Psoas muscle (tissue), 8 donors: ENCODE measurements around the gene HOXD13. TPM values are rescaled to one million over a fixed set of nuclear protein-coding genes. Genes with fewer than 3 reads are reported as not detected.
A peak's percentile ranks its signal among the peaks of the same experiment; 100 is the strongest.

Source experiments
- ATAC-seq, 4 donors: fragments of 200-7000 bp; cut with Tn5 transposase; one replicate each; pipeline ENCODE4 v1.9.1; 2020; ENCODE audit warnings: moderate library complexity in 3 of 4, mild to moderate bottlenecking in 2 of 4
- DNase-seq, 2 donors: peaks; one replicate each; pipeline ENCODE4 v3.0.0-alpha.2; 2020
- H3K27ac ChIP-seq: fragments of 200-600 bp; one replicate; pipeline ENCODE4 v1.8.0; 2022
- H3K27me3 ChIP-seq, 3 donors: fragments of 200-600 bp in 1 of 3; one replicate each; pipeline versions ENCODE4 v1.6.1 to v1.8.0; 2013 to 2022; ENCODE audit warnings: low read length in 2 of 3, mild to moderate bottlenecking in 2 of 3, moderate library complexity in 1 of 3; ENCODE audit not compliant: insufficient read depth in 3 of 3
- H3K36me3 ChIP-seq, 2 donors: fragments of 200-600 bp in 1 of 2; one replicate each; pipeline versions ENCODE4 v1.6.1 to v1.8.0; 2013 to 2022; ENCODE audit warnings: low read depth in 1 of 2, mild to moderate bottlenecking in 1 of 2, moderate library complexity in 1 of 2; ENCODE audit not compliant: insufficient read depth in 1 of 2
- H3K4me1 ChIP-seq: fragments of 200-600 bp; one replicate; pipeline ENCODE4 v1.8.0; 2022
- H3K4me3 ChIP-seq: fragments of 200-600 bp; one replicate; pipeline ENCODE4 v1.8.0; 2022; ENCODE audit warnings: mild to moderate bottlenecking
- H3K9me3 ChIP-seq: fragments of 200-600 bp; one replicate; pipeline ENCODE4 v1.8.0; 2022
- CTCF ChIP-seq: fragments of 200-600 bp; IDR thresholded peaks from one replicate; pipeline ENCODE4 v1.8.0; 2022; ENCODE audit warnings: antibody characterized with exemption
- WGBS, 3 donors: extraction: QIAGEN DNeasy Blood & Tissue Kit; methylation state at CpG; one replicate each; pipeline versions ENCODE4 v1.1.6 to v1.1.7; 2013; 5-methylcytosine and 5-hydroxymethylcytosine counted together
- intact Hi-C, 2 donors: fragments of 100-400 bp; cut with DNase I; formaldehyde crosslinking; loops; one replicate each; pipeline versions ENCODE4 v1.11.0 to v1.14.2; 2022
- polyA plus RNA-seq, 3 donors: library from polyadenylated mRNA; stranded (reverse); fragments of 200-250 nt; gene quantifications; one replicate each; pipeline ENCODE4 v1.2.3, GENCODE V29; 2013
- total RNA-seq, 4 donors: library from RNA; stranded (reverse); fragmentation: NEBNext Ultra II Directional in 2 of 4; extraction: Animal tissue kit (Norgen Biotek cat#: 25700) in 2 of 4; gene quantifications; one replicate each; pipeline versions ENCODE4 v1.2.1 to v1.2.4, GENCODE V29; 2021 to 2023
- donor health status: healthy with polysubstance abuse.
- donor health status: DM: no; HTN: no; CAD: no; lungs with moderate emphysema.
- donor health status: Bipolar disorder and iron deficiency.
- donor health status: healthy.
- donor health status: DM: yes; HTN: yes; CAD: no.
- donor health status: DM: no; HTN: no; CAD: no.
- donor health status: DM: no; HTN: no; CAD: no.
- donor health status: DM: yes; HTN: yes; CAD: no.

Gene HOXD13
- total and polyA plus RNA-seq, 7 donors, result 0.01 TPM; not detected in 6

DNA sequence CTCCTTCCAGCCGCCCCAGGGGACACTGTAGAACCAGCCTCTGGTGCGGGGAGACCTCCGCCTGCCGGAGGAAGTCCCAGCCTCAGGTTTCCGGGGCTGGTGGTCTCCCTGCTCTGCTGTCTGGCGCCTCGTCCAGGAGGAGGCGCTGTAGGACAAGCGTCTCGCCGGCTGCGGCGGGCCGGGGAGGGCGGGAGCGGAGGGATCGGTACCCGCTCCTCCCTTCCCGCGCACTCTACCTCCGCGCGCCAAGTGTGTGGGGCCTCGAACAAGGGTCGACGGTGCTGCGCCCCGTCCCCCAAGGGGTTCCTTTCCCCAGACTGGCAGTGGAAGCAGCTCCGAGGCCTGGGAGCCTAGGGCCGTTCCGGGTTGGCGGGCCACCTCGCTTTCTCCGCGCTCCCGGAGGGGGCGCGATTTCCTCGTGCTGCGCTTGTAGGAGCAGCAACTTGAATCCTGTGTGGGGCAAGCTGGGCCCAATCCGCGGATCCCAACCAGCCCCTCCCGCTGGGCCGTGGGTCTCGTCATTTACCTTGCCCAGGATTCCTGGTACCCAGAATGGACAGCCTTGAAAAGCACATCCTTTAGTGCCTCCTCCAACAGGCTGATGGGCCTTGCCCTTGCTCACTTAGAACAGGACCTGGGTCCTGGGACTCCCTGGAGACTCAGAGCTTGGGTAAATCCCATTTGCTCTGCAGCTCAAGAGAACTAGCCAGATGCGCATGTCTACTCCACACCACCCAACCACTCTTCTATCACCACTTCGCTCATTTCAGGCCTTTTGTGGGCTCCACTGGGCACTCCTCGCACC, 48.2 kb downstream of the HOXD13 start:
- Histone ChIP-seq H3K4me3 (peak overlapping the region; percentile 89), H3K4me1 (peaks cover 18% of the 10 kb centered on the region), H3K27me3 (no peaks in the 10 kb centered on the region), H3K27ac (peak overlapping the region; percentile 93), H3K36me3 (no peaks in the 10 kb centered on the region), H3K9me3 (no peaks in the 10 kb centered on the region)
- 10 to 19% (median 11%) methylated on average over 32 to 48 of the region's 48 CpGs for WGBS, 3 donors
- ATAC-seq, result peak; percentile 81 to 86 (median 82)
- intact Hi-C loops, result loop anchor here (1.0 to 5.0 kb wide), 6 partner anchors 132 to 497 kb away; no protein-coding TSS in a partner anchor
- peak; percentile 97 for TF ChIP-seq CTCF
- peak; percentile 76 to 89 for DNase-seq

GRCh38 chr2:176142281-176142680, 49.8 kb downstream of the HOXD13 start:
- no peaks in the 10 kb centered on the region for H3K36me3 ChIP-seq
- DNase-seq, result no peak
- 80 to 92% (median 84%) methylated on average over 2 of the region's 2 CpGs for WGBS, 3 donors
- H3K27me3 ChIP-seq, result no peaks in the 10 kb centered on the region
- H3K4me3 ChIP-seq, result no peak overlapping the region
- no peaks in the 10 kb centered on the region for H3K9me3 ChIP-seq
- no peak for TF ChIP-seq CTCF
- no peak overlapping the region for H3K27ac ChIP-seq
- H3K4me1 ChIP-seq, result peaks cover 21% of the 10 kb centered on the region
- ATAC-seq, result no peak
- intact Hi-C loops, result loop anchor here (5.0 kb wide), 4 partner anchors 130 to 495 kb away; no protein-coding TSS in a partner anchor

Other genes with a start within 250 kb of the HOXD13 start
- gene LNPK, start 90.5 kb upstream of the HOXD13 start, total RNA-seq, result 10 to 100 TPM; 42.1 to 65.6 (median 51.4) TPM
- 10 to 100 TPM in 2 of 3 donors, 1 to 10 TPM in 1; 8.8 to 48.7 (median 18.4) TPM for gene LNPK, start 90.5 kb upstream of the HOXD13 start, polyA plus RNA-seq
- gene EVX2, start 8.8 kb upstream of the HOXD13 start, total RNA-seq, result not detected
- gene EVX2, start 8.8 kb upstream of the HOXD13 start, polyA plus RNA-seq, result not detected
- not detected for gene HOXD12, start 7.1 kb downstream of the HOXD13 start, total RNA-seq
- gene HOXD12, start 7.1 kb downstream of the HOXD13 start, polyA plus RNA-seq, result not detected
- gene HOXD11, start 14.6 kb downstream of the HOXD13 start, total RNA-seq, result not detected
- gene HOXD11, start 14.6 kb downstream of the HOXD13 start, polyA plus RNA-seq, result not detected
- not detected for gene HOXD10, start 24.1 kb downstream of the HOXD13 start, total RNA-seq
- gene HOXD10, start 24.1 kb downstream of the HOXD13 start, polyA plus RNA-seq, result under 1 TPM in 2 of 3 donors, not detected in 1; 0.03 to 0.04 TPM
- gene HOXD9, start 30.0 kb downstream of the HOXD13 start, total RNA-seq, result 1 to 10 TPM in 2 of 4 donors, under 1 TPM in 2; 0.43 to 4.4 (median 2.4) TPM
- gene HOXD9, start 30.0 kb downstream of the HOXD13 start, polyA plus RNA-seq, result 1 to 10 TPM; 1.4 to 4.1 (median 1.7) TPM
- gene HOXD8, start 37.0 kb downstream of the HOXD13 start, total RNA-seq, result 10 to 100 TPM in 2 of 4 donors, 1 to 10 TPM in 2; 3.3 to 15.9 (median 9.1) TPM
- gene HOXD8, start 37.0 kb downstream of the HOXD13 start, polyA plus RNA-seq, result 10 to 100 TPM in 2 of 3 donors, 1 to 10 TPM in 1; 8.2 to 52.5 (median 12.9) TPM
- 1 to 10 TPM in 3 of 4 donors, under 1 TPM in 1; 0.26 to 4.1 (median 1.4) TPM for gene HOXD4, start 58.8 kb downstream of the HOXD13 start, total RNA-seq
- 1 to 10 TPM; 1.1 to 1.4 (median 1.2) TPM for gene HOXD4, start 58.8 kb downstream of the HOXD13 start, polyA plus RNA-seq
- 1 to 10 TPM in 2 of 4 donors, under 1 TPM in 2; 0.71 to 3.8 (median 1.3) TPM for gene HOXD3, start 64.6 kb downstream of the HOXD13 start, total RNA-seq
- gene HOXD3, start 64.6 kb downstream of the HOXD13 start, polyA plus RNA-seq, result 1 to 10 TPM in 2 of 3 donors, under 1 TPM in 1; 0.64 to 1.9 (median 1.1) TPM
- gene HOXD1, start 95.9 kb downstream of the HOXD13 start, total RNA-seq, result under 1 TPM in 1 of 4 donors, not detected in 3; 0.12 TPM
- gene HOXD1, start 95.9 kb downstream of the HOXD13 start, polyA plus RNA-seq, result under 1 TPM; 0.14 to 0.79 (median 0.17) TPM
- gene MTX2, start 176.7 kb downstream of the HOXD13 start, total RNA-seq, result 10 to 100 TPM; 33.2 to 44.1 (median 37.4) TPM
- 10 to 100 TPM; 43.6 to 91.7 (median 68.2) TPM for gene MTX2, start 176.7 kb downstream of the HOXD13 start, polyA plus RNA-seq